GM12872 (cell line): ENCODE results near the gene KIAA1614.

Experiments used
- CTCF ChIP-seq: IDR thresholded peaks from 3 replicates; pipeline ENCODE4 v1.5.1; 2011; ENCODE audit warnings: low read depth, mild to moderate bottlenecking, low read length, moderate library complexity; ENCODE audit not compliant: insufficient read depth

KIAA1614 gene

GRCh38 chr1:180935326-180936109 is 22.8 kb downstream of the KIAA1614 start:
- no peak for TF ChIP-seq CTCF

- TF ChIP-seq CTCF: no peak
Measured at GRCh38 chr1:180936110-180937011, 23.7 kb downstream of the KIAA1614 start.

- TF ChIP-seq CTCF: no peak
Measured at GRCh38 chr1:180937012-180937372, 24.3 kb downstream of the KIAA1614 start.

- TF ChIP-seq CTCF: no peak
Measured at GRCh38 chr1:180937624-180938225, 25.0 kb downstream of the KIAA1614 start.

- no peak for TF ChIP-seq CTCF
Measured at GRCh38 chr1:180939073-180939710, 26.5 kb downstream of the KIAA1614 start.

GRCh38 chr1:180939711-180940103 is 27.0 kb downstream of the KIAA1614 start:
- no peak for TF ChIP-seq CTCF

- no peak for TF ChIP-seq CTCF
Measured at GRCh38 chr1:180940445-180940844, 27.7 kb downstream of the KIAA1614 start.
